HG03135 (cell line): ENCODE results near the gene CLCN7.

Experiments
- ATAC-seq: cut with Tn5 transposase; IDR thresholded peaks from one replicate; pipeline ENCODE4 v1.9.1; 2021; ENCODE audit warnings: mild to moderate bottlenecking, moderate library complexity; ENCODE audit not compliant: unreplicated experiment

Gene CLCN7, protein sequence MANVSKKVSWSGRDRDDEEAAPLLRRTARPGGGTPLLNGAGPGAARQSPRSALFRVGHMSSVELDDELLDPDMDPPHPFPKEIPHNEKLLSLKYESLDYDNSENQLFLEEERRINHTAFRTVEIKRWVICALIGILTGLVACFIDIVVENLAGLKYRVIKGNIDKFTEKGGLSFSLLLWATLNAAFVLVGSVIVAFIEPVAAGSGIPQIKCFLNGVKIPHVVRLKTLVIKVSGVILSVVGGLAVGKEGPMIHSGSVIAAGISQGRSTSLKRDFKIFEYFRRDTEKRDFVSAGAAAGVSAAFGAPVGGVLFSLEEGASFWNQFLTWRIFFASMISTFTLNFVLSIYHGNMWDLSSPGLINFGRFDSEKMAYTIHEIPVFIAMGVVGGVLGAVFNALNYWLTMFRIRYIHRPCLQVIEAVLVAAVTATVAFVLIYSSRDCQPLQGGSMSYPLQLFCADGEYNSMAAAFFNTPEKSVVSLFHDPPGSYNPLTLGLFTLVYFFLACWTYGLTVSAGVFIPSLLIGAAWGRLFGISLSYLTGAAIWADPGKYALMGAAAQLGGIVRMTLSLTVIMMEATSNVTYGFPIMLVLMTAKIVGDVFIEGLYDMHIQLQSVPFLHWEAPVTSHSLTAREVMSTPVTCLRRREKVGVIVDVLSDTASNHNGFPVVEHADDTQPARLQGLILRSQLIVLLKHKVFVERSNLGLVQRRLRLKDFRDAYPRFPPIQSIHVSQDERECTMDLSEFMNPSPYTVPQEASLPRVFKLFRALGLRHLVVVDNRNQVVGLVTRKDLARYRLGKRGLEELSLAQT

DNA sequence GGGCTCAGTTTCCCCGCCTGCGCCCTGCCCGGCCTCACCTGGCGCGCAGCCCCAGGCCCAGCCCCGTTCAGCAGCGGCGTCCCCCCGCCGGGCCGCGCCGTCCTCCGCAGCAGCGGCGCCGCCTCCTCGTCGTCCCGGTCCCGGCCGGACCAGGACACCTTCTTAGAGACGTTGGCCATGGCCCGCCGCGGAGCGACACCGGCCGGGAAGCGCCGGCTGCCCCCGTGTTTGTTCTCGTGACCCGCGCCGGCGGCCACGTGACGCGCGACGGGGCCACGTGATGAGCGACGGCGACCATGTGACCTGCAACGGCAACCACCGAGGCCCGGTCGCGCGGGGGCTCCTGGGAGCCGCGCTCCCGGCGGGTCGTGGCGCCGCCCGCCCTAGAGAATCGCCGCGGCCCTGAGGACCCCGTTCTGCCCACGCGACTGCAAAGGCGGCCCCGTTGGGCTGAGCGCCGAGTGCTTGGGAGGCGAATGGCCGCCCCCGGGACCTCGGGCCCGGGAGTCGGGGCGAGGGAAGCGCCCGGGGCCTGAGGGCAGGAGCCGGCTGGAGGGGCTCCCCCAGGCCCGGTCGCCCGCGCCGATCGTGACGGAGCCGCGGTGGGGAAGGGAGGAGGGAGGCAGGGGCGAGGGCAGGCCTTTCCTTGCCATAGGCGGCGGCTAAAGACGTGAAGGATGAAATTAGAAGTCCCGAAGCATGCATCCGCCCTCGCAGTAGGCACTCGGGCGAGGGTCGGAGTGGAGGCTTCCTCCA, at the start of gene CLCN7:
Gene CLCN7, minus strand, starts transcription at position 233 of the 756 bp plus-strand sequence. Its CDS starts 54 bp downstream, at position 179.
- peak; percentile 86 for ATAC-seq

DNA sequence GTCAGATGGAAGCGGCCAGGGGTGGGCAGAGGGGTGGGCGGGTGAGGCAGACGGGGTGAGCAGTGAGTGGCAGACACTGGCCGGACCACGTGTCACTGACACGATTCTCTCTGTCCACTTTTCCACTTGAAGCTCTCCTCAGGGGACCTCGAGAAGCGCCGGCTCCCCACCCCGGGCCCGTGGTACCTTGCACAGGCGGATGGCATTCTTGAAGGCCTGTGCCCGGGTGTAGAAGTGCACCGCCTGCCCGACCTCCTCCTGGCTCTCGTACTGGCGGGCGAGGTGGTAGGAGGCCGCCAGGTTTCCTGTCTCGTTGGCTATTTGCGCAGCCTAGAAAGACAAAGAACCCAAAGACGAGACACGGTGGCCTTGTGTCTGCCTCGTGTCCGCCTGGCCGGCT, 49.5 kb upstream of the CLCN7 start:
- ATAC-seq = no peak

DNA sequence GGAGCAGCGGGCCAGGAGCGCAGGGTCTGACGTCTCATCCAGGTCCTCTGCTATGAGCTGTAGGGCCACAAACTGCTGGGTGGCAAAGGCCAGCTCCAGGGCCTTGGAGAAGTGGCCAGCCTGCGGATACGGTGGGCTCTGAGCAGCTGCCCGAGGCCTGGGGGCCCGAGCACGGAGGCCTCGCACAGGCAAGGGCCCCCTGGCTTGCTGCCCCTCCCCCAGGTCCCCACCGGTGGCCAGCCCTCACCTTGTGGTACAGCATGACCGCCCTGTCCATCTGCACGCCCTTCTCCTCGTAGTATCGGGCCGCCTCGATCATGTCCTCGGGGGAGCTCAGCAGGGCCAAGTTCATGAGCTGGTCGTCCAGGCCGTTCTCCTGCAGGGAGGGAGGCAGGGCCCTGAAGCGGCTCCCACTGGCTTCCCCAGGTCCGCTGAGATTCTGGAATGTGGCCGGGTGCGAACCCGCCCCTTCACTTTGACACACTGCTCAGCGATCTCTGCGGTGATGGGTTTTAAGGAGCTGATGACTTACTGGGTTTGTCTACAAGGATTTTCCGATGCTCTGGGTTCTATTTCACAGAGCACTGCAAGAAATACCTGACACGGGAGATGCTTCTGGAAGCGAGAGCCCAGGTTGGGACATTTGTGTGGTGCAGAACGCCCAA, 48.9 kb upstream of the CLCN7 start:
- no peak for ATAC-seq

DNA sequence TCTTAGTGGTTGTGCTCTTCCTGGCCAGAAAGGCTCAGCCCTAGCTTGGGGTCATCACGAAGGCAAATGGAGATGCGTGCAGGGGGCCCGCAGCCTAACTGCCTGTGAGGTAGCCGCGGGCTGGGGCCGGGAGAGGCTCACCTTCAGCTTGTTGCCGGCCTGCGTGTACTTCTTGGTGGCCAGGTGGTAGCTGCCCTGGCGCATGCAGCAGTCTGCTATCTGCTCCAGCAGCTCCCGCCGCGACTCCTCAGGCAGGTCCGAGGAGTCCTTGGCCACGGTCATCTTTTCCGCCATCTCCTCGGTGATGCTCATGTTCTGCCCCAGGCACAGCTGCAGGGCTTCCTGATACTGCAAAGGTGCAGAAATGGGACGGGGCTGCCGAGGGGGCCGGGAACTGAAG, 45.6 kb upstream of the CLCN7 start:
- ATAC-seq = no peak

DNA sequence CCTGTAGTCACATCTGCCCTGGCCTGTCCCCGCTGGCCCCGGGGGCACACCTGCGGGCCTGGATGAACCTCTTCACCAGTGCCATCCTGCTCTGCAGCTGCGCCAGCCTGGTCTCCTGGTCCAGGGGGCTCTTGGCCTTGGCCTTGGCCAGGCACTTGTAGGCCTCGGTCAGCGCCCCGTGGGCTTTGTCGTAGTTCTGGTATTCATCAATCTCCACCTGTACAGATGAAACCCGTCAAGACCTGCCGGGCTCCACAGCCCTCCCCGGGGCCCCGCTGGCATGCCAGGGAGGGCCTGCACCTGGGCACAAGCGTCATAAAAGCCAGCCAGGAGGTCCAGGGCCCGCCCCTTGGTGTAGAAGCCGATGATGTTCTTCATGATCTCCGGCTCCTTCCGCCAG, 45.0 kb upstream of the CLCN7 start:
- ATAC-seq = no peak

DNA sequence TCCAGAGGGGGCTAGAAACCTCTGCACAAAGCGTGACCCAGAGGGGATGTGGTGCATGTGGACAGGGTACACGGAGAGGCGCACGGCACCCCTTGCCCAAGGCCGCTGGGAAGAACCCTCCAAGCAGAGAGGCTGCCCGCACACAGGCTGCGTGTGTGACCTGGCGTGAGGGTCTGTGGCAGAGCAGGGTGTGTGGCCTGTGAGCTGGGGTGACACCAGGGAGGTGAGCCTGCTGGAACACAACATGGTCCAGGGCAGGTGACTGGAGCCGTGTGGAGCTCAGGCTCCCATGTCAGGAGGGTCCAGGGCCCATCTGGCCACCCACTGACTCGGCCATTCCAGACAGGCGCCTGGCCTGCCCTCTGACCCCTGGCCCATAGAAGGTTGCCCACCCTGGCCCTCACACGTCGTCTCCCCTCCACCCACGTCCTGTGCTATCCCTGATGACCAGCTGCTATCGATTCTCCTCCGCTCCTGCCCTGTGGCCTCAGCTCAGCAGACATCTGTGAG, 43.9 kb upstream of the CLCN7 start:
- ATAC-seq = no peak

DNA sequence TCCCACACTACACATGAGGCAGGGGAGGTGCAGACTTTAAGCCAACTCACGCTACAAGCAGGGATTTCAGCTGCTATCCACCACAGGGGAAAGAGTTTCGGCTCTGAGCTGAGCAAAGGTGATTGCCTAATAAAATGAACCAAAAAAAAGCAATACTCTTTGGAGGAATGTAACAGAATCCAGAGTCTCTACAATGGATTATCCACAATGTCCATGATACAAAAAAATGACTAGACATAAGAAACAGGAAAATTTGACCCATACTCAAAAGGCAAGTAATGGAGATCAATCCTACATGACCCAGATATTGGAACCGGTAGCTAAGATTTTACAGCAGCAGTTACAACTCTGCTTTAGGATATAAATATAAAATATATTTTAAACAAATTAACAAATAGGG, 39.7 kb upstream of the CLCN7 start:
- ATAC-seq = no peak

DNA sequence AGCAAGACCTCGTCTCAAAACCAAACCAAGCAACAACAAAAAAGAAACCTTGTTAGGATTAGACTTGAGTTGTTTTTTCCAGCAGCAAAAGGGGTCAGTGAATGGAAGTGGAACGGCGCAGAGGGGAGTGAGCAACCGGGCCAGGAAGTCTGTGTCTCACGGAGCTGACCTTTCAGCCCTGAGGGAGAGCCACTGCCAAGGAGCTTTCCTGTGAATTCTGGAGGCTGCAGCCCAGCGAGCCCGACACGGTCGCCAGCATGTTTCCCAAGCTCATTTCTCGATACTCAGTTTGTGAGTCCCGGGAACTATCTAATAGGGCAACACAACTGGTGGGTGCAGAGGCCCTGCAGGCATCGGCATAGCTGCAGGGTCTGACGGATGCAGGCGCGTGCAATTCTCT, 37.9 kb upstream of the CLCN7 start:
- ATAC-seq = no peak

DNA sequence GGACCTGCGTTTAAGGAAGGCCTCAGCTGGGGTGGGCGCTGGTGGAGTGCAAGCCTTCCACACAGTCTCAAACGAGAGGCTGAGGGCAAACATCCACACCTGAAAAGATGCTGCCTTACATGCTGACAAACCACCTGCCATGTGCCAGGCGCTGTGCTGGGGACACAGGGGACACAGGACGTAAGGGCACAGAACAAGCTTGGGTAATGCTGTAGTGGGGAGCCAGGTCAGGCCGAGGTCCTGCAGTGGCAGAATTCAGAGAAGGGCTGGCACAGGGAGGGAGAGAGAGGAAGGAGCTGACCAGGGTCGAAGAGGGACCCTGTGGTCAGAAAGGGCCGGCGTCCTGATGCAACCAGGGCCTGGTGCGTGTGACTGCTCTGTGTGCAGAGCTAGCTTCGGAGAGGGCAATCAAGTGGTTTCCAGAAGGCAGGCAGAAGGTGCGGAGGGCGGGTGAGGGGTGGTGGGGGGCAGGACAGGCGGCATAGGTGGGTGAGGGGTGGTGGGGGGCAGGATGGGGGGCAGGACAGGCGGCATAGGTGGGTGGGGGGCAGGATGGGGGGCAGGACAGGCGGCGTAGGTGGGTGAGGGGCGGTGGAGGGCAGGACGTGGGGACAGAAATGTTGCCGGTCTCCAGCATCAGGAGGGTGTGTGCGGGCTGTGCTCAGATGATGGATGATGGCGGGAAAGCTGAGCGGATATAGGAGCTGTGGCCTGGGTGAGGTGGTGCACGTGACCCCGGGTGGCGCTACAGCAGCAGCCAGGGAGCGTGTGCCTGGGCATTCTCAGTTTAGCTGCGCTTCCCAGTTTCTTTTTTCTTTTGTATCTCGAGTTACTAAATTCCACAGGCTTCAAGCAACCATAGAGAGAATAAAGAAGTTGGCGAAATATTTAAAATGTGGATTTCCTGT, 37.1 kb upstream of the CLCN7 start:
- no peak for ATAC-seq

DNA sequence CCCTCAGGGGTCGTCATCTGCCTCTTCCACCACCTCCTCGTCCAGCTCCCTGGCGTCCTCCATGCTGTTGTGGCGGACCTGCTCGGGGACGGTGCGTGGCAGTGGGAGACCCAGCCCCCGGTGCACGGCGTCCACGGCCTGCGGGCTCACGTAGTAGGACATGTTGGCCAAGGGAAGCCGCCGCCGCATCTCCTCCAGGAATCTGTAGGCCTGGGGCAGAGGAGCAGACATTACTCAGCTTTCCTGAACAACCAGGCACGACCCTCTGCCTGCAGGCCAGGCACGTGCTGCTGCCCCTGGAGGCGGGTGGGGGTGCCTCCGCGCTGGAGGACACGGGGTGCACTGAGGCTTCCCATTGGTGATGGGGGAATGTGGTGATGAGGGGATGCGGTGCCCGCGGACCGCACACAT, 36.1 kb upstream of the CLCN7 start:
- ATAC-seq = no peak

DNA sequence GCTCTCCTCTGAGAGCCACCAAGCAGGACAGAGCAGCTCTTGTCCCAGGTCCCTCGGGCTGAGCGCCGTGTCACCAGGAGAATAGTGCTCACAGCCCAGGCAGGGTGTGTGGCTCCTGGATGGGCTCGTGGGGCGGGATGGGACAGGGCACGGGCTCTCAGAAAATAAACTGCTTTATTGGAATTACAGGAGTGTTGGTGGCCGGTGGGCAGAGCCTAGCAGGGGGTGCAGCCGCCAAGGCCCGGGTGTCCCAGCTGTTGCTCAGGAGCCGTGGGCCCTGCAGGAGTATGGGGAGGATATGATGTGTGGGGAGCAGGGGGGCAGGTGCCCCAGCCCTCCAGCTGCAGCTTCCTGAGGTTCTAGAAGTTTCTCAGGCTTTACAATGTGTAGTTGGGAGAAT, 35.4 kb upstream of the CLCN7 start:
- ATAC-seq = no peak

DNA sequence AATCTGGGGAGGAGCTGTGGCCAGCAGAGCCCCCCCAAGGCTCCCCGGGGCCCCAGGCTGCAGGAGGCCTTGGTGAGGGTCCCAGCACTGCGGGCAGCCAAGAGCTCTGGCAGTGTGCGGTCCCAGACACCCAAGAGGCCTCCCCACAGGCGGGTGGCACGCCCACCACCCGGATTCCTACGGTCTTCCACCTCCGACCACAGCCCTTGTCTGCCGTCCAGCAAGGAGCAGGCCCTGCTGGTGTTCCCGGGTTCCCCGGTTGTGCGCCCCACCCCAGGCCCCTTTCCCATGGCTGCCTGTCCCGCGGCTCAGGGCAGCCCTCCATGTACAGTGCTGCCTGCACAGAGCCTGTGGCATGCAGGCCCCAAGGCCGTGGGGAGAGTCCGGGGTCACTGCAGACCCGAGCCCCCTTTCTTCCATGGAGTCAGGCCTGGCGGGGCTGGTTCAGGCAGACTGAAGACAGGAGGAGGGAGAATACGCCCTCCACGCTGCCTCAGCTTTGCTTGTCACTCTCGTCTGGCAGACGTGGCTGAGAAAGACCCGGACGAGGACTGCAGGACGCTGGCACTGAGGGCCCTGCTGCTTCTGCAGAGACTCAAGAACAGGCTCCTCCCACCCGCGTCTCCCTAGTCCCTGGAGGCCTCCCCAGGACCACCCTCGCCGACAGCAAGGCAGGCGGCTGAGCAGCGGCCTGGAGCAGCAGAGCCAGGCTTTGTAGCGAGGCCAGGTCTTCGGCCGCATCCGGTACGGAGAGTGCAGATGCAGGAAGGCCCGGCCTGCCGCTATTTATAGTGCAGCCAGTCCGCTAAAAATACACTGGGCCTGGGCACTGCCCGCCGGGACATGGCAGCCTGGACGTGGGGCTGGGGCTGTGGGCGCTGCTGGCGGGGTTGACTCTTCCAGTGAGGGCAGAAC, 34.7 kb upstream of the CLCN7 start:
- no peak for ATAC-seq

DNA sequence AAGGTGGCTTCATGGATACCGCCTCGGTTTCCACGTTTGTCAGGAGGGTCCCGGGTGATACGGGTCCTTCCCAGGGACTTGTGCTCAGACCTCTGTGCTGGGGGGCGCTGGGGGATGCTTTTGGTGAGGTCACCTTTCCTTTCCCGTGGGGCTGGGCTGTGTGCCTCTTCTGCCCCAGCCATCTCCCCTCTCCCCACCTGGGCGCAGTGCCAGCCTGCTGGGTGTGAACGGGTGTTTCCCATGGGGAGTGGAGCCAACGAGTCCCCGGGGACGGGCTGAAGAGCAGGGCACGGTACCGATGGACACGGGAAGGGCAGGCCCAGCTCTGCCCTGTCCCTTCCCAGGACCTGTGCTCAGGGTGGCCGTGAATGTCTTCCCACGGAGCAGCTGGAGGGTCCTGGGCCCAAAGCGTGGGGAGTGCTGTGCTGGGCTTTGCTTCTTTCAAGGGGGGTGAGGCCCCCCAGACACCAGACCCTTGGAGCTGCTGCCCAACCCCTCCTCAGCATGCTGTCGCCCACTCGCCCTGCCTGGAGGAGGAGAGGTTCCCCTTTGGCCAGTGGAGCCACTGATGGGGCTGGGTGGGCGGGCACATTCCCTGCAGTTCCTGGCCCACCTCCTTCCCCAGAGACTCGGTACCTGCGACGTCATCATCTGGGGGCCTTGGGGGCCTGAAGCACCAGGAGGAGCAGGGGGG, 33.8 kb upstream of the CLCN7 start:
- ATAC-seq = no peak

DNA sequence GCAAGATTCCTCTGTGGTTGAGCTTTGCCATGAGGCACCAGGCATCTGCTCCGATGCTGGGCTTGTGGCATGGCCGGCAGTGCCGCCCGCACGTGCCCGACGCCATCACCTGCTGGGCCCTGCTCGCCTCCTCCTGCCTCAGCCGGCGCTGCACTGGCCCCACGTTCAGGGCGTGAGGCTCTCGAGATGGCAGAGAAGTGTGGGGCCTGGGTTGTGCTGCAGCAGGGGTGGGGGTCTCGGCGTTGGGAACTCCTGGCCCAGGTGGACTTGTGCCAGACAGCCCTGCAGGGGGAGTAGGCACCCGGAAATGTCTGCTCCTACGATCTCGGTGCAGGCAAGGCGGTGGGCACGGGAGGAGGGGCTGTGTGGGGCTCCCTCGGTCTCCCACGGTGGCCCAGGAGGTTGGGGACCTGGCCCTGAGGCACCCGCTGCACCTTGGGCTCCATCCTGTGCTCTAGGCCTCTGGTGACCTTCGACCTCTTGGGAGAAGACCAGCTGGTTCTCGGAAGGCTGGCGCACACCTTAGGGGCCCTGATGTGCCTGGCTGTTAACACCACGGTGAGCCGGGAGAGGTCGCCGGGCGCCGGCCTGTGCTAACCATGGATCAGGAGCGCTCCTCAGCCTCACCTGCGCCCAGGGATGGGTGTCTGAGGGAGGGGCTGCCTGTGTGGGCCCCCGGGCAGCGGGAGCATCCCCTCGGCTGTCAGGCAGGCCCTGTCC, 31.8 kb upstream of the CLCN7 start:
- ATAC-seq = no peak

DNA sequence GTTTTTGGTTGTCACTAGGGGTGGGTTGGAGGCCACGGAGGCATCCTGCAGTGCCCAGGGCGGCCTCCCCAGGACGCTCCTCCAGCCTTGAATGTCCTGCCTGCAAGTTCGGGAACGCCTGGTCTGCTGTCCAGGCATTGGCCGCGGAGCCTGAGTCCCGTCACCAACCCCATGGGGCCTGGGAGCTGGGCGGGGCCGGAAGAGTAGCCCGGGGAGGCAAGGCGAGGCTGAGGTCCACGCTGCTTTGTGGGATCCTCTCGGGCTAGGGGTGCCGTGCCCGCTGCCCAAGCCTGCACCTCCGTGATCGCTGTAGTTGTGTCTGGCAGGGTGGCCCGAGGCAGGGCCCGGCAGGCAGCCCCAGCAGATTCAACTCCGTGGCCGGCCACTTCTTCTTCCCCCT, 31.1 kb upstream of the CLCN7 start:
- ATAC-seq = no peak

DNA sequence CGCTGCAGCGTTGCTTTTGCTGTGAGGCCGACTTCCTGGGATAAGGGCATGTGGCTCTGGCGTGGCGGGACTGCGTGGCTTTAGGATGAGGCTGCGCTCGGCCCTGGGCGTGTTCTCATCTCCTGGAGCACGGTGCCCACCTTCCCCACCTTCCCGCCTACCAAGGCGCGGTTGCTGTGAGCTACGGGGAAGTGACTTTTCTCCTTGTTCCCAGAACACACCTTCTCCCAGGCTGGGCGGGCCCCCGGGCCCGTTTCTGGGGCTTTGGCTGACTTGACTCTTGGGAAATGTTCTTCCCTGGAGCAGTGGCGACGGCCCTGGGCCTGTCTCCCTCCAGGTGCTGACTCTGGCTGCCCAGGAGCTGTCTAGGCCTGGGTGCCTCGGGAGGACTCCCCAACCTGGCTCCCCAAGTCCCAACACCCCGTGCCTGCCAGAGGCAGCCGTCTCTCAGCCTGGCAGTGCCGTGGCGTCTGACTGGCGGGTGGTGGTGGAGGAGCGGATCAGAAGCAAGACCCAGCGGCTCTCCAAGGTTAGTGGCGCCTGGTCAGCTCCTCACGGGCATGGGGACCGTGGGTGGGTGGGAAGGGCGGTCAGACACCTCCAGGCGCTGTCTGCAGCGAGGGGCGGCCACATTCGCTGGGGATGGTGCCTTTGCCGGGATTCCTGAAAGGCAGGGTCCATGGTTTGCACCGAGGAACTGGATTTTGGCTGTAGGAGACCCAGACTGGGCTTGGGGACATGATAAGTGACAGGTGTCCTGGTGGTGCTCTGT, 30.4 kb upstream of the CLCN7 start:
- ATAC-seq = no peak
